DMS114 treated with DMSO at 0.1 percent for 48 hours (cell line): ENCODE data around the gene LIPC.

Experiments
- DNase-seq: peaks from one replicate; lab custom pipeline; 2025; ENCODE audit not compliant: unreplicated experiment; lab: John Stamatoyannopoulos, UW

The LIPC gene

DNA sequence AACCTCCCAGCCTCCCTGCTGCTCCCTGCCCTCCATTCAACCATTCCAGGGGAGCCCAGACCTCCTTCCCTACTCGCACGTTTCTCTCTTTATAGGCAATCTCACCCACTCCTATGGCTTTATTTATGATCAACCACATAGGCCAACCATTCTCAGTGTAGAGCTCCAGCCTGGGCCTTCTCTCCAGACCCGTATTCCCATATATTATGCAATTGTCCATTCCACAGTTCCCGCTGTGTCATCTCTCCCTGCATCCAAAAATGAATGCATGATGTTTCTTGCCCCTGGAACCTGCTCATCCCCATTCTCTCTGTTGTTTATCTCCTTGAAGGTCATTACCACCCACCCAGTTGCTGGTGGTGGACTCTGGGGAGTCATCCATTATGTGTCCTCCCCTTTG lies 140.7 kb downstream of the LIPC start:
- DNase-seq: no peak

DNA sequence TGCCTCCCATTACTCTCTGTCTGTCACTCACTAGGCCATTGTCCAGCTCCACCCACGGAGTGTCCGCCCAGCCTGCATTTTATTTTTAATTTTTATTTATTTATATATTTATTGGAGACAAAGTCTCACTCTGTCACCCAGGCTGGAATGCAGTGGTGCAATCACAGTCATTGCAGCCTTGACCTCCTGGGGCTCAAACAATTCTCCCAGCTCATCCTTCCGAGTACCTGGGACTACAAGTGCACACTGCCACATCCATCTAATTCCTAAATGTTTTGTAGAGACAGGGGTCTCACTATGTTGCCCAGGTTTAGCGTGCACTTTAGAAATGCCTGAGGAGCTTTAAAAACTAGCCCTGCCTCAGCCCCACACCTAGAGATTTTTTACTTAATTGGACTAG lies 141.5 kb downstream of the LIPC start:
- DNase-seq: no peak

DNA sequence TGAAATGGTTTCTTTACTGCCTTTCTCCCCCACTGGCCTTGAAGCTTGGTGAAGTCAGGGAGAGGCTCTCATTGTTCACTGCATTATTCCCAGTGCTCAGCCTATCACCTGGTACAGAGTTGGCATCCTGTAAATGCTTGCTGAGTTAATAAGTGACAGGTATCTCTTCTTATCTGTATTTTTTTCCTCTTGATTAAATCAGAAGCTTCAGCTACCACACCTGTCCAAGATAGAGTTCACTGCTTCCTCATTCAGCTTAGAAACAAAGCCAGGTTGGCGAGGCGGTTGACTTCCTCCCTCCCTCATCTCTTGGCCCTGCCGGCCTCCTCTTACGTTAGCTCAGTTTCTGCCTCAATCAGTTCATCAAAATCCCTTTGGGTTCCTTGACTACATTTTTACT lies 142.8 kb downstream of the LIPC start:
- DNase-seq: no peak

DNA sequence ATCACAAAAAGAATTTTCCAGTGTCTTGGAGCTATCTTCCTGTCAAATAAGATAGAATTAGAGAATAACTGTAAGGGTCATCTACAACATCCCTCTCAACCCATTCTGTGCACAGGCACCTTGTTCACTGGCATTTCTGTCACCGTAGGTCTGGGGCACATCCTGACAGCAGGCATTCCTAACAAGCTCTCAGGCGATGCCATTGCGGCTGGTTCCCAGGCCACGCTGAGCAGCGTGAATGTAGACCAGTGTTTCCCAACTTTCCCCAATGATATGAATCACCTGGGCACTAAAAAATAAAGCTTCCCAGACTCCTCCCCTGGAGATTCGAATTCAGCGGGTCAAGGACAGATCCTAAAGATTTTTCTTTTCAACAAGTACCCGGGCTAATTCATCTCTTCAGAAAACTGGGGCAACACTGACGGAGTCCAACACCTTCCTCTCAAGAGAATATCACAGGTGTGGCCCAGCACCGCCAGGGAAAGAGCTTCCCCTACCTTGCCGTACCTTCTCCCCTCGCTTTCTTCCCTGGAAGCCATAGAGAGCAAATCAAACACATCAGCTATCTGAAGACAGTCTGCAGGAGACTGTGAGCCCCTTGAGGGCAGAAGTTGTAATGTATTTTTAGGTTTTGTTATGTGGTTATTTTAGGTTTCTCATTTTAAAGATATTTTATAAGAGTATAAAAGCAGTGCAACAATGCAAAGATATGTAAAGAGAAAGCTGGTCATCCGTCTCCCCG lies 143.4 kb downstream of the LIPC start:
- no peak for DNase-seq

DNA sequence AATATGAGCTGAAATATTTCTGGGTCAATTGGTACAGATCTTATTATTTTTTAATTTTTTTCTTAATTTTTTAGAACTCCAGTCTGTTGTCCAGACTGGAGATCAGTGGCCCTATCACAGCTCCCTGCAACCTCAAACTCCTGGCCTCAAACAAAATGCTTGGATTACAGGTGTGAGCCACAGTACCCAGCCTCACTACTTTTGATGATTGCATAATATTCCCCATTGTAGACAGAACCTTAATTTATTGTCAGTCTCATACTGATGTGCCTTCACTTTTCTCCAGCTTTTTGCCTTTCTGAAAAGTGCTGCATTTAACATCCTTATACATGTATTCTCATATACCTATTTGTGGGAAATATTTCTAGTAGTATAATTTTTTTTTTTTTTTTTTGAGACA lies 144.9 kb downstream of the LIPC start:
- DNase-seq: no peak

DNA sequence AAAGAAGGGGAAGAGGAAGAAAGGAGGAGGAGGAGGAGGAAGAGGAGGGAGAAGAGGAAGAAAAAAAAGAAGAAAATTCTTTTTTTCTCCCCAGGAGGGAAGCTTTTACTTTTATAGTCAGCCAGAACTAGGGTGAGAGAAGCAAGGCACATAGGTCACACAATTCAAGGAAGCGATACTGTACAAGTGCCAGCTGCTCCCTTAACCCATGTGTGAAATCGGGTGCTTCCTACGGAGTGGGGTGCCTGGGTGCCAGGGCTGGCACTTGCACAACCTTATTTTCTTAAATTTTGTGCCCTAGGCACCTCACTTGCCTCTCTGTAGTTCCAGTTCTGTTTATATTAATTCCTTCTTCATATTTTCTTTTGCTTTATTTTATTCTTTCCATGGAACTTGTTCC lies 150.4 kb downstream of the LIPC start:
- no peak for DNase-seq

DNA sequence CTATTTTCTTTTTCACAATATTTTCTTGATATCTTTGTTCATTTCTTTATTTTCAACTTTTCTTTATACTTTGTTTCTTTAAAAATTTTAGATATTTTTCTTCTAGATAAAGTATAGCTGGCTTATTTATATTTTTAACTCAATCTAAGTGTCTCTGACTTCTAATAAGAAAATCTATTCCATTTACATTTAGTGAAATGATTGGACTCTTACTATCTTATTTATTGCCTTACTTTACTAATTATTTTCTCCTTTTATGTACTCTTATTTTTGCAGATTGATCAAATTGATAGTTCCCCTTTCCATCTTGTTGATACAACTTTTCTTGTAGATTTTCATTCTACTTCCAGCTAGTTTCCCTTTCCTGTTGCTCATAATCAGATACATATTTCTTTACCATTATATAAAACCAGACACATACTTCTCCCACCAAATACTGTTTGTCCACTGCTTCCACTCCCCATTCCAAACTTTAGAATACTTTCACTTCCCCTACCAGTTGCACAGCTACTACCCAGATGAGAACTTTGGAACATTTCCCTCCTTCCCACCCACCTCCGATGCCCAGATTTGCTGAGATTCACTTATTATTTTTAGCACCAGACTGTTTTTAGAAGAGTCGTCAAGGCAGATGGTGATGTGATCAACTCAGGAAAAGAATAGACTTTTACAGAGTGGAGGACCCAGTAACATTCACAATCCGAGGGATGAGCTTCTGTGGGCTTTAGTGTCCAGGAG lies 151.5 kb downstream of the LIPC start:
- no peak for DNase-seq

DNA sequence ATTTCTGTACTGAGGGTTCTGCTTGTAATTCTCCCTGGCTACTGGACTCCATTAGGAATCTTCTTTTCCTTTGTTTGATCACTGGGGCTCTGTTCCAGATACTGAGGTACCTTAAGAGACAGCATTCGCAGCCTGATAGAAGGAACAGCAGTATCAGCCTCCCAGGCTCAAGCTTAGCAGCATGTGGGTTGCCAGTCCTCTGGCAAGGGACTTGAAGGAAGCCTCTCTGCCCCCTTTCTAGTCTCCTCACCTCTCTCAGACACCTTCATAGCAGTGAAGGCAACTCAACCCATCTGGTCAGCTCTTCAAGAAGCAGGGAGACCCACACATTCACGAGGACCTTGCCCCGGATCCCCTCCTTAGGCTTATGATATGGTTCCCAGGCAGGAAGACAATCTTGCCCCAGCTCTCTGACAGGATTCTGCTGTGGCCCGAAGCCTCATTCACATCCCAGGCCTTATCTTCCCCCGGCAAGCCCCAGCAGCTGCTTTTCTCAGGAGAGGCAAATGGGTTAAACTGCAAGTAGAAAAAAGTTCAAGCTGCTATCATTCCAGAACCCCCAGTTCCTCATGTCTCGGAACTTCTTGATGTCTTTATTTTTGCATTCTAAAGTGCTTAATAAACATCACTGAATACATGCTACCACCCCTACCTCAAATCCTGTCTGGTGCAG lies 153.1 kb downstream of the LIPC start:
- DNase-seq: no peak

DNA sequence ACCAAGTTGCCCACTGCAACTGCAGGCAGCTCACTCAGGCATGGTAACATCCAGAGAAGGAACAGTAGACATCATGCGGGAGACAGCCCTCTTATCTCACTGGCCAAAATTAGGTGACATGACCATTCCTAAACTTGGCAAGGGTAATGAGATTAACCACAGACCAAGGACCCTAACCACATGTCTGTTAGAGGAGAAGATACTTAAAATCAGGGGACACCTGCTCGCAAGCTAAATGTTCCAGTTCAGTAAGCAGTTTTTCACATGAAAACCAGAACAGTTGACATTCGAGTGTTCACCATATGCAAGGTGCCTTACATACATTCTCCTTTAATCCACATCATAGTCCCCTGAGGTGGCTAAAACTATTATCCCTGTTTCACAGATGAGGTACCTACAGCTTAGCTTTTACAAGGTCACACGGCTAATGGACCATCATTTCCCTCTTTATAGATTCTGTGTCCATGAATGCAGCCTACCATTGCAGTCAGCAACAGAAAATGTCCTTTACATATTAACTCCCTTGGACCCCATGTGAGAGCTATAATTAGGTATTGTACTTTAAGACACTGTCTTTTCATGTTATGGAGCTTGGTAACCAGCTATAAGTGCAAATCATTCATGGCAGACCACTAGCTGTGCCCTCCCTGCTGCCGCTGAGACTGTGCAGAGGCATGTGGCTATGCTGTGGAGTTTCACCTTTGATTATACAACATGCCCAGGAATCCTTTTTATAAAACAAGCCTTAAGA lies 154.1 kb downstream of the LIPC start:
- no peak for DNase-seq

DNA sequence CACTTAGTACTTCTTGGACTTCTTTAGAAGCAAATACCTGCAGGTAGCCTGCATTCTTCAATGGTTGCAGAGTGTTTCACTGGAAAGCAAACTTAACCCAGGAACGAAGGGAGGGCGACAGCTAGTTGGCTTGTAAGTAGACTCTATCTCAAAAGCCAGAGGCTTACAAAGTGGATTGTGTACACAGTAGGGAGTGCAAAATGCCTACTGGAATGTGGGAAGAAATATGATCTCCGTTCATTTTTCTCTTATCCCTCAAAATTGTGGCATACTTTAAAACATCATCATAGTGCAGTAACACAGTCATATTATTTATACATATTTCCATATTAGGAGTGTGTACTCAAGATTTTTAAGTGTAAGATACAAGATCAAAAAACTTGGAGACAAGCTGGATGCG lies 155.7 kb downstream of the LIPC start:
- no peak for DNase-seq

DNA sequence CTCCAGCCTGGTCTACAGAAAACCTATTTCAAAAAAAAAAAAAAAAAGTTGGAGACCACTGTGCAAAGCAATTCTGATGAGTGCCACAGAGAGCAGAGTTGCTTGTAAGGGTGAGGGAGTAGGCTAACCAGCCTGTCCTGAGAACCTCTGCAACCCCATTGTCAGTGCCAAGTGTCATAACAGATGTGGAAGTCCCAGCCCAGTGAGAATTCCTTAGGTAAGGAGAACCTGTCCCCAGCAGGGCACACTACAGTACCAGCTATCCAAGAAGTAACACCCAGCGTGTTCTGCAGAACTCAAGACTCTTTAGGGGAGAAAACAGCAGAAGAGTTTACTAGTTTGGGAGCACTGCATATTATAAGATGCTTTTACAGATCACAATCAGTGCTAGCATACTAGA lies 156.3 kb downstream of the LIPC start:
- DNase-seq: no peak

DNA sequence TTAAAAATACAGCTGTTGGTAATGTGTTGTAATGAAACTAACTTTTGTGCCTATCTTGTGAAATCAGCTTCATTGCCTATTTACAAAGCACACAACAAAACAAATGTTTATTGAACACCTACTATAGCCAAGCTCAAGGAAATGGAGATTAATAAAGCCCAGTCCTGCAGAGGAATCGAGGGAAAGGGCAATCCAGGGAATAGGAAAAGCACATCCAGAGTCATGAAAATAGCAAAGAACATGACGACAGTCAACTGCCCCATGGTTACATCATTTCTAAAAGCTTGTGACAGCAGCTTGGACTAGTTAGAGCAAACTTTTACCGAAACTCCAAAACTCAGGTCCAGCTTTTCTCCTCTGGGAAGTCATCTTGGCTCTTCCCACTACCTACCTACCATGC lies 157.3 kb downstream of the LIPC start:
- DNase-seq: no peak

DNA sequence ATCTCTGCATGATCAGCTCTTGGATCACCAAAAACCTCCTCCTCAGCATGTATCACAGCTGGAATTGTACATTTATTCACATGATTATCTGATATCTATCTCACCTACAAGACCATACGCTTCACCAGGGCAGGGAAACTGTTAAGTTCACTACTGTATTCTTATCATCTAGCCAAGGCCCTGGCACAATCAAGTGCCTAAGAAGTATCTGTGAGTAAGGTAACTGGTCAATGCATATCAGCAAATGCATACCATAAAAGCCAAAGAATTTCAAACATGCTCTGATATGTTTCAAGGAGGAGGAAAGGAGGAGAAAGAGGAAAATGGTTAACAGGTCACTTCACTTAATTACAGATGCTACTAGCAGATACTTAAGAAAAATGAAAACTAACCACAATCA lies 158.4 kb downstream of the LIPC start:
- no peak for DNase-seq

DNA sequence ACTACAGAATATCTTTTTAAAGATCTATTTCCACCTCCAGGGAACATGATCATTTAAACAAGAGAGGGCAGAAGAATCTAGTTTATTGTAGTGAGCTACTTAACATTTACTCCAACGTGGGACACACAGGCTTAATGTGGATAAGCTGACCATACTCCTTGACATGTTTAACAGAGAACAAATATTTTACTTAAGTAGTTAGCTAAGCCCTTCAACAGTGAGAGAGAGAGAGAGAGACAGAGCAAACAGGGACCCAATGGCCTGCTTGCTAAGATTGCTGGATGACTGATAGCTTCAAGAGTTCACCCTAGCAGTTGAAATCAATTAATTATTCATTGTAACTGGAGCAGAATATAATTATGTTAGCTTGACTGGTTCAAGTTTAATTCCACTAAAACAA lies 159.1 kb downstream of the LIPC start:
- no peak for DNase-seq

DNA sequence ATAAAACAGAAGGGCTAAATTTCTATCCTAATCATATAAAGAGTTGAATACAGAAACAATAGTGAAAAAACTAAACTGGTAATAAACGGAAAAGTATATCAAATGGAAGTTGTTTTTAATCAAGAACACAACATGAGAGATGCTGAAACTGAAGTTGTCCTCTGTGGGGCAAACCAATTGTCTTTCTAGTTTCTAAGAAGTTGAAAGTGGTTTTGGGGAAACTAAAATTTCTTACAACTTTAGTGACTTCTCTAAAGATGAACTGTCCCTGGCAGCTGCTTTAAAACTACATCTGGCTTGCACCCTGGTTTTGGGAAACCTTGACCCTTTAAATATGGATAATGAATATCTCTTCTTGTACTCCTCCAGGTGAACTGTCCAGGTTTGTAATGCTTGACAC lies 162.1 kb downstream of the LIPC start:
- DNase-seq: no peak

DNA sequence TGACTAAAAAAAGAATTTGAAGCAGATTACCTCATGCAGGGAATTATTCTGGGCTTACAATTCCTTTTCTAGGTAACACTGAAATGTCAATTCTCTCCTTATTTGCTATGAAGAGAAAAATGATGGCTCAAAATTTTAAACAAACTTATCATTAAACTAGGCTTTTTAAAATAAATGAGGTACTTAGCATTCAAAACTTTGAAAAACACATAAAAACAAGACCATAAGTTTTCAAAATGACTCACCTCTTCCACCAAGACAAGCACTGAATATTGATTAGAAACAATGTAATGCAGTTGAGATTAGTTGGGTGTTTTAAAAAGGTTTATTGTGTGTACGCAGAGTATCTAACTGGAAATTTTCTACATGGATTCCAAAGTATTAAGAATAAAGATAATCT lies 163.1 kb downstream of the LIPC start:
- no peak for DNase-seq

DNA sequence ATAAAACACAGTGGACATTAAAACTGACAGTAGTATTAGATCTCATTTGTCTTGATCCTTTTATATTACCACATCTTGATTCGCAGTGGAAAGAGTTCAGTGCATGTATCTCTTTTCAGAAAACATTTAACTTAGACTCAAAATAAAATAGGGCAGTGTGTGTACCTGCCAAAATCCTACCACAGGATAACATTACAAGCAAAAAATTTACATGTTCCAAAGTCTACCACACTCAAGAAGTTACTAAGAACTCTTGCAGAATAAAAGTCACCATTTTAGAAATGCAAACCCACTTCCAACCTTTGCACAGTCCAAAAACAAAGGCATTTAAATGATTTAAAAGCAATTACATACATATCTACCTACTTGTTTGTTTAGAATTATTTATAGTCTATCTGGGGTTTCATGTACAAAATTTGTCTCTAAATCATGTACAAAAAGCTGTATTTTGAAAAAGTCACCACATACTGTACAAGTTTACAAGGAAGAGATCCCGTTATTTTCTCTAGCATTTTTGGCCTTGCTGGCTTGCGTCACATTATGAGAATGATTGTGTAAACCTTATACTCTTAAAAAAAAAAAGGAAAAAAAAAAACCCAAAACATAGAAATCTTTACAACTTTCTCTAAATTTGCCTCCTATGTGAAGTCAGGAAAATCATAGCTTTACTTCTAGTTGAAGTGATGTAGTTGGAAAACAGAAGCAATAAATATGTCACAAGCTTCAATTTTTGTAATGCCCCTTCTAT lies 163.9 kb downstream of the LIPC start:
- DNase-seq: no peak

DNA sequence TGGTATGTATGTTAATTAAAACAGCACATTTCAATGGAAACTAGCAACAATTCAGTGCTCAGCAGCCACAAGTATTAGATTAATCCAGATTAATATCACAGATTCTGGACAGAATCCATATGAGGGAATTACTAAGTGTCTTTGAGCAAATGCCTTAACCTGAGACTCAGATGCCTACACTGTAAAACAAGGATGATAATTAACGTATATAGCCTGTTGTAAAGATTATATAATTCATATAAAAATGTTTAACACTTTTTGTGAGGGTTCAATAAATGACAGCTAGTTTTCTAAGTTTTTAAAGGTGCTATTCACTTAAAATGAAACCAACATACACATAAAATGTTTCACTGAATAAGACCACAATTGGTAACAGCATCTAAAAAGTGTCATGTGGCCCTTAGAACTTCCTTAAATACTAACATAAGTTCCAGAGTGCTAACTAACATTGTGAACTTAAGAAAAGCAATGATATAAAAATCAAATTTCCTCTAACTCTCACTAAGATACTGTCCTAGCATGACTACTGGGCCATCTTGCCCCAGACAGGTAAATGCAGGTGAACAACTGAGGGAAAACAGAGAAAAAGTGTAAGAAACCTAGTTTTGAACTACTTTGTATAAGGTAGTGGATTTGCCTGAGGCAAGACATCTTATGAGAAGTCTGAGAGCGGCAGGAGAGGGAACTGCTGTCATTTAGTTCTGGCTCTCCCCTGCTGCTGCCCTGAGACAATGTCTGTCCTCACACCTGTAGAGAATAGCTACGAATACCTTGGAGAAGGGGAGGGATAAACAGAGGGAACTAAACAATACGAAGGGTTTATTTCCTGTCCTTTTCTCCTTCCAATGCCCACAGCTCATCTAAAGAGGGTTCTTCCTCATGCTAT lies 166.4 kb downstream of the LIPC start:
- DNase-seq: no peak

DNA sequence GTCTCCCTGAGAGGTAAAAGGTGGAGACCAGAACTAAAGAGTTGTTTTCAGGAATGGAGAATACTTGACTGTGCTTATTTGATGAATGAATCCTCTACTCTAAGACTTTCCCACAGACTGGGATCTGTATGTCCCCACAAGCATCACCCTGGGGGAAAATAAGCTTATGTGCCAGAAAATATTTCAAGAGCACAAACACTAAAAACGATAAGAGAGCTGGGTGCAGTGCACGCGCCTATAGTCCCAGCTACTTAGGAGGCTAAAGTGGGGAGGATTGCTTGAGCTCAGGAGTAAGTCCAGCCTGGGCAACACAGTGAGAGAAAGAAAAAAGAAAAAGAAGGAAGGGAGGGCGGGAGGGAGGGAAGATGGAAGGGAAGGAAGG lies 167.0 kb downstream of the LIPC start:
- no peak for DNase-seq

DNA sequence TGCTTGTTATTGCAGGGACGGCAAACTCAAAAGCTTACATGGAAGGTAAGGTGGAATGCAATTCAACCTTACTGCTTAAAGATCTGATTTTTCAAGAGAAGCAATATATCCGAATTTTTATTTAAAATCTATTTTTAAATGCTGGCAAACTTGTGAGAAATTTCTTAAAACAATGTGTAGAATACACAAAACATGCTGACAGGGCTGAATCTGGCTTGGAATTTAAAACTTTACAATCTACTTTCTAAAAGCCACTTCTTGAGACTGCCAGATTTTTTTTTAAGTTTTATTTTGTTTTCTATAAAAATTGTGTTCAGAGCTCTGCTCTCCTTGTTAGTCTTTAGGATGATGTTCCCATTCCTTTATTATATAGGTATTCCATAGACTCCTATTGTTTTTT lies 171.0 kb downstream of the LIPC start:
- DNase-seq: no peak
